Vagina (tissue), 2 donors: ENCODE results near the gene QPCTL. TPM values are rescaled to one million over a fixed set of nuclear protein-coding genes. Genes with fewer than 3 reads are reported as not detected.
"Not testable (repeated sequence)": the region's sequence is repeated elsewhere in the genome, so short reads cannot be mapped to it uniquely, and the experiment has no call there.

Experiments
- DNase-seq, 2 donors: peaks; one replicate each; pipeline ENCODE4 v3.0.0-alpha.2; 2017; ENCODE audit errors: extremely low spot score in 2 of 2
- H3K27ac ChIP-seq: fragments of 200-600 bp; sonication (generic); one replicate; pipeline ENCODE4 v1.5.1; 2019
- H3K27me3 ChIP-seq: fragments of 200-600 bp; sonication (generic); one replicate; pipeline ENCODE4 v1.5.1; 2019
- H3K36me3 ChIP-seq, 2 donors: fragments of 200-600 bp; sonication (generic); one replicate each; pipeline ENCODE4 v1.5.1; 2017 to 2019
- H3K4me1 ChIP-seq: fragments of 200-600 bp; sonication (generic); one replicate; pipeline ENCODE4 v1.5.1; 2019
- H3K4me3 ChIP-seq, 2 donors: fragments of 200-600 bp; sonication (generic); 1 replicate in 1 of 2; 2 replicates in 1 of 2; pipeline ENCODE4 v1.5.1; 2016 to 2019
- H3K9me3 ChIP-seq: fragments of 200-600 bp; sonication (generic); one replicate; pipeline ENCODE4 v1.5.1; 2019
- CTCF ChIP-seq, 3 experiments: fragments of 450-650 bp in 2 of 3; fragments of 200-600 bp in 1 of 3; sonication (generic) in 1 of 3; IDR thresholded peaks; one replicate each; pipeline ENCODE4 v1.5.1; 2017 to 2019; ENCODE audit warnings: antibody characterized with exemption in 3 of 3, mild to moderate bottlenecking in 2 of 3, moderate library complexity in 2 of 3
- POLR2A ChIP-seq, 2 donors: fragments of 450-650 bp; IDR thresholded peaks; one replicate each; pipeline ENCODE4 v1.6.1; 2017; ENCODE audit warnings: antibody characterized with exemption in 2 of 2, mild to moderate bottlenecking in 2 of 2, moderate library complexity in 2 of 2
- POLR2AphosphoS5 ChIP-seq, 2 donors: sonication (generic); formaldehyde crosslinking; IDR thresholded peaks; one replicate each; pipeline ENCODE4 v1.9.0; 2017; ENCODE audit warnings: antibody characterized with exemption in 2 of 2, mild to moderate bottlenecking in 2 of 2, low read depth in 1 of 2; ENCODE audit not compliant: insufficient read depth in 1 of 2
- intact Hi-C: fragments of 100-400 bp; cut with DNase I; formaldehyde crosslinking; loops from one replicate; pipeline ENCODE4 v1.15.1; 2023
- total RNA-seq: library from RNA; depleted of rRNA; stranded (reverse); fragments of >200 nt; gene quantifications from one replicate; pipeline ENCODE4 v1.2.3, GENCODE V29; 2016

Gene QPCTL
- total RNA-seq, 1 donor from 2014 or later: 4.7 TPM

- no peak for TF ChIP-seq POLR2AphosphoS5 (IDR thresholded peaks at IDR 0.05; ENCODE audit: insufficient read depth in 1 of 2, low read depth in 1 of 2)
- TF ChIP-seq POLR2A (IDR thresholded peaks at IDR 0.05): no peak
- no peak for TF ChIP-seq CTCF (IDR thresholded peaks at IDR 0.05)
- Histone ChIP-seq H3K4me3 (peak overlapping the region; percentile 58 to 65), H3K4me1 (peaks cover 28% of the 10 kb centered on the region), H3K9me3 (no peaks in the 10 kb centered on the region), H3K36me3 (peaks cover 0 to 5% of the 10 kb centered on the region in 2 donors), H3K27me3 (no peaks in the 10 kb centered on the region), H3K27ac (peak overlapping the region; percentile 90)
- intact Hi-C loops: no loop called here
- no peak for DNase-seq
Observed at GRCh38 chr19:45717983-45718650, 25.7 kb downstream of the QPCTL start.

DNA sequence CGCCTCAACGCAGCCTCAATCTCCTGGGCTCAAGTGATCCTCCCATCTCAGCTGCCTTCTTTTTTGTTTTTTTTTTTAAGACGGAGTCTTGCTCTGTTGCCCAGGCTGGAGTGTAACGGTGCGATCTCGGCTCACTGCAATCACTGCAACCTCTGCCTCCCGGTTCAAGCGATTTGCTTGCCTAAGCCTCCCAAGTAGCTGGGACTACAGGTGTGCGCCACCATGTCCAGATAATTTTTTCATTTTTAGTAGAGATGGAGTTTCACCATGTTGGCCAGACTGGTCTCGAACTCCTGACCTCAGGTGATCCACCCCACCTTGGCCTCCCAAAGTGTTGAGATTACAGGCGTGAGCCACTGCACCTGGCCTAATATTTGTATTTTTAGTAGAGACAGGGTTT lies 27.6 kb downstream of the QPCTL start:
- H3K36me3 ChIP-seq: not testable (repeated sequence)

GRCh38 chr19:45728683-45729082 lies 36.2 kb downstream of the QPCTL start:
- H3K27me3 ChIP-seq, intact Hi-C loops, DNase-seq: not testable (repeated sequence)

More for the DNA sequence above, 27.6 kb downstream of the QPCTL start:
- DNase-seq, intact Hi-C loops, H3K27me3 ChIP-seq, H3K9me3 ChIP-seq, H3K4me3 ChIP-seq: not testable (repeated sequence)
- peaks cover 28% of the 10 kb centered on the region for H3K4me1 ChIP-seq
- peak overlapping the region; percentile 10 for H3K27ac ChIP-seq

GRCh38 chr19:45729800-45730290 lies 37.4 kb downstream of the QPCTL start:
- intact Hi-C loops: no loop called here
- peaks cover 34% of the 10 kb centered on the region for H3K4me1 ChIP-seq
- H3K36me3 ChIP-seq: no peaks in the 10 kb centered on the region
- DNase-seq: no peak
- H3K27me3 ChIP-seq: no peaks in the 10 kb centered on the region
- no peaks in the 10 kb centered on the region for H3K9me3 ChIP-seq
- H3K27ac ChIP-seq: peak overlapping the region; percentile 68
- H3K4me3 ChIP-seq: peak overlapping the region; percentile 63 to 83
- TF ChIP-seq POLR2A (IDR thresholded peaks at IDR 0.05): no peak
- TF ChIP-seq POLR2AphosphoS5 (IDR thresholded peaks at IDR 0.05; ENCODE audit: insufficient read depth in 1 of 2, low read depth in 1 of 2): no peak
- no peak for TF ChIP-seq CTCF (IDR thresholded peaks at IDR 0.05)

More at GRCh38 chr19:45728683-45729082, 36.2 kb downstream of the QPCTL start:
- not testable (repeated sequence) for H3K4me3 ChIP-seq, H3K27ac ChIP-seq, H3K9me3 ChIP-seq, H3K36me3 ChIP-seq
- H3K4me1 ChIP-seq: peaks cover 34% of the 10 kb centered on the region

- H3K27ac ChIP-seq: peak within 1 kb of the TSS; percentile 68
- intact Hi-C loops: no loop called here
- no peaks in the 10 kb centered on the region for H3K9me3 ChIP-seq
Observed at GRCh38 chr19:45730368-45731288, 38.2 kb downstream of the QPCTL start, which contains the start of gene FBXO46. Gene FBXO46, minus strand, starts transcription at chr19:45730896. Its CDS starts 17,401 bp downstream, at chr19:45713495.

More at GRCh38 chr19:45730368-45731288, 38.2 kb downstream of the QPCTL start, which contains the start of gene FBXO46:
- H3K4me1 ChIP-seq: peaks cover 31% of the 10 kb centered on the region
- no peaks in the 10 kb centered on the region for H3K27me3 ChIP-seq
- no peaks in the 10 kb centered on the region for H3K36me3 ChIP-seq
- peak in 1 of 2 donors; percentile 96 for DNase-seq
- peak within 1 kb of the TSS; percentile 63 to 83 for H3K4me3 ChIP-seq
- TF ChIP-seq POLR2A (IDR thresholded peaks at IDR 0.05): peak in 1 of 2 donors; percentile 62
- peak; percentile 92 to 100 for TF ChIP-seq POLR2AphosphoS5 (IDR thresholded peaks at IDR 0.05; ENCODE audit: insufficient read depth in 1 of 2, low read depth in 1 of 2)
- TF ChIP-seq CTCF (IDR thresholded peaks at IDR 0.05): no peak
